Fibroblast of pulmonary artery (primary cell): ENCODE data around the gene UBXN1.
"Not testable (repeated sequence)": the region's sequence is repeated elsewhere in the genome, so short reads cannot be mapped to it uniquely, and the experiment has no call there.

Source experiments
- DNase-seq: peaks from one replicate; pipeline ENCODE4 v3.0.0-alpha.2; 2010; ENCODE audit warnings: low read depth
- H3K4me3 ChIP-seq: replicated peaks from 2 replicates; pipeline ENCODE4 v1.5.1; 2011; ENCODE audit warnings: low read depth, mild to moderate bottlenecking, control low read depth, low read length, moderate library complexity
- TF ChIP-seq, protein P1 (sequence below): IDR thresholded peaks from 2 replicates; pipeline ENCODE4 v1.5.1; 2011; ENCODE audit warnings: mild to moderate bottlenecking, control low read depth, low read length, inconsistent platforms; ENCODE audit errors: missing control alignments

Gene UBXN1

DNA sequence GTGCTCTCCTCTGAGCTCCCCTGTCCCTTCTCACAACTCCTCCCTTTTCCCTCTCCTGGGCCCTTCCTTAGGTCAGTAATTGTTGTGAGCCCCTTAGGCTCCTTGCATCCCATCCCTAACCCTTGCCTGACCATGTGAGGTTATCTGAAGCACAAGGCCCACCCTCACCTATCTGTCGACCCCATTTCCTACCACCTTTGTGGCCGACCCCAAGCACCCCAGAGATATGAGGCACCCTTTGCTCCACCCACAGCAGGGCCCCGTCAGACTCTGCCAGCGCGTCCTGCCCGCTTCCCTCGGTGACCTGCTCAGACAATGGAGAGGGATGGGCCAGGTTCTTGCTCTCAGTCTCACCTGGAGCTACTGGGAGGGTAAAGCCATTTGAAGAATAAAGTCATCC lies 29.9 kb upstream of the UBXN1 start:
- peak overlapping the region; percentile 58 for H3K4me3 ChIP-seq
- no peak for DNase-seq
- TF ChIP-seq, protein P1, sequence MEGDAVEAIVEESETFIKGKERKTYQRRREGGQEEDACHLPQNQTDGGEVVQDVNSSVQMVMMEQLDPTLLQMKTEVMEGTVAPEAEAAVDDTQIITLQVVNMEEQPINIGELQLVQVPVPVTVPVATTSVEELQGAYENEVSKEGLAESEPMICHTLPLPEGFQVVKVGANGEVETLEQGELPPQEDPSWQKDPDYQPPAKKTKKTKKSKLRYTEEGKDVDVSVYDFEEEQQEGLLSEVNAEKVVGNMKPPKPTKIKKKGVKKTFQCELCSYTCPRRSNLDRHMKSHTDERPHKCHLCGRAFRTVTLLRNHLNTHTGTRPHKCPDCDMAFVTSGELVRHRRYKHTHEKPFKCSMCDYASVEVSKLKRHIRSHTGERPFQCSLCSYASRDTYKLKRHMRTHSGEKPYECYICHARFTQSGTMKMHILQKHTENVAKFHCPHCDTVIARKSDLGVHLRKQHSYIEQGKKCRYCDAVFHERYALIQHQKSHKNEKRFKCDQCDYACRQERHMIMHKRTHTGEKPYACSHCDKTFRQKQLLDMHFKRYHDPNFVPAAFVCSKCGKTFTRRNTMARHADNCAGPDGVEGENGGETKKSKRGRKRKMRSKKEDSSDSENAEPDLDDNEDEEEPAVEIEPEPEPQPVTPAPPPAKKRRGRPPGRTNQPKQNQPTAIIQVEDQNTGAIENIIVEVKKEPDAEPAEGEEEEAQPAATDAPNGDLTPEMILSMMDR, result no peak

DNA sequence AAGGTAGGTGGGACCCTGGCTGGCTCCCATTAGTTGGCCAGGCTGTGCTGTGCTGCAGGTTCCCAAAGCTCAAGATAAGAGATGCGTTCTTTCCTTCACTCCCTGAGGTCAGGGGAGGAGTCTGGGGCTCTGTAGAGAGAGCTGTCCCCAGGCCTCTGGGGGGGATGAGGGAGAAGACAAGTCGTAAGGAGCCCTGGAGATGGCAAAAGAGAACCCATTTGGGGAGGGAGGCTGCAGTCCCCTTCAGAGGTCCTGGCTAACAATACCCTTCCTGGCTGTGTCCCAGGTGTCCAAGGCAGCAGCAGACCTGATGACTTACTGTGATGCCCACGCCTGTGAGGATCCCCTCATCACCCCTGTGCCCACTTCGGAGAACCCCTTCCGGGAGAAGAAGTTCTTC lies 29.5 kb upstream of the UBXN1 start:
- H3K4me3 ChIP-seq, result peak overlapping the region; percentile 58
- TF ChIP-seq, protein P1, result no peak
- DNase-seq, result no peak

DNA sequence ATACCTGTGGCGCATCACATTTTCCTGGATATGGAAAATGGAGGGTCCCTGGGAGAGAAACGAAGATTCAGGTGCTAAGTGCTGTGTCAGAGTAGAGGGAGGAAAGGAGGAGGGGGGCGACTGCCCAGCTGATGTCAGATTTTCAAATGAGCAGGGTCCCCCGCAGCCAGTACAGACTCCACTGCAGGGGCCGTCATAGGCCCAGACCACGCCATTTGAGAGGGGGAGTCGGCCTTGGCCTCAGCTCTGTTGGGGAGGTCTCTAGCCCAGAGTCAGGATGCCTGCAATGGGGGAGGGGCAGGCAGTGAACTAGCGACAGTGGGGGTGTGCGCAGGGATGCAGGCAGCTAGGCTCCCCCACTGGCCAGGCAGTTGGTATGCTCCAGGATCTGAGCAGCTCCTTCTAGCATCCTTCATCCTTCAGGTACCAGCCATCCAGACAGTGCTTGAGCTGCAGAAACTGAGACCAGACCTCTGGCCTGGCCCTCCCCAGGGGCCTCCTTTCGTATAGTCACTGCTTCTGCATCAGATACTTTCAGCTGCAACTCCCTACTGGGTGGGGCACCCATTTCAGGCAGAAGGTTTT lies 28.5 kb upstream of the UBXN1 start, which contains the start of the genes BSCL2 and GNG3:
BSCL2 (minus strand) TSS at position 148 of the 585 bp plus-strand sequence. CDS start 229 bp downstream, outside the sequence.
GNG3 (plus strand) TSS at position 400 of the 585 bp plus-strand sequence. CDS start 620 bp downstream, outside the sequence.
- peak within 1 kb of the TSS; percentile 43 for H3K4me3 ChIP-seq
- TF ChIP-seq, protein P1, result no peak
- DNase-seq, result no peak

DNA sequence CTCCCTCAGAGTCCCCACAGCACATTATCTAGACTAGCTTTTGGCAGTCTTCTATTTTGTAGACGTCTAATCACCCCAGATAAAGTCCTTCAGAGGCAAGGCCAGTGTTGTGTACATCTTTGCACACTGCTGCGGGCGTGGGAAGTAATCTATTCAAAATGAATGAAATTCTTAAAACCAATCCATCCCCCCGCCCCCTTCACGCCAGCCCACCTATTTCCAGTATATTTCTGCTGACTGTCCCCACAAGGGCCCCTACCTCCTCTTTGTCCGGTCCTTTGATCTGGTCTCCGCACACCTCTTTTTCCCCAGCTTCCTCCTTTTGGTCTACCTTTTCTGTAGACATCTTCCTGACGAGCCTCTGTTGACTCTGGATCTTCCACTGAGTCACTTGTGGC lies 28.0 kb upstream of the UBXN1 start:
- TF ChIP-seq, protein P1, result no peak
- DNase-seq, result no peak
- H3K4me3 ChIP-seq, result peak overlapping the region; percentile 43

DNA sequence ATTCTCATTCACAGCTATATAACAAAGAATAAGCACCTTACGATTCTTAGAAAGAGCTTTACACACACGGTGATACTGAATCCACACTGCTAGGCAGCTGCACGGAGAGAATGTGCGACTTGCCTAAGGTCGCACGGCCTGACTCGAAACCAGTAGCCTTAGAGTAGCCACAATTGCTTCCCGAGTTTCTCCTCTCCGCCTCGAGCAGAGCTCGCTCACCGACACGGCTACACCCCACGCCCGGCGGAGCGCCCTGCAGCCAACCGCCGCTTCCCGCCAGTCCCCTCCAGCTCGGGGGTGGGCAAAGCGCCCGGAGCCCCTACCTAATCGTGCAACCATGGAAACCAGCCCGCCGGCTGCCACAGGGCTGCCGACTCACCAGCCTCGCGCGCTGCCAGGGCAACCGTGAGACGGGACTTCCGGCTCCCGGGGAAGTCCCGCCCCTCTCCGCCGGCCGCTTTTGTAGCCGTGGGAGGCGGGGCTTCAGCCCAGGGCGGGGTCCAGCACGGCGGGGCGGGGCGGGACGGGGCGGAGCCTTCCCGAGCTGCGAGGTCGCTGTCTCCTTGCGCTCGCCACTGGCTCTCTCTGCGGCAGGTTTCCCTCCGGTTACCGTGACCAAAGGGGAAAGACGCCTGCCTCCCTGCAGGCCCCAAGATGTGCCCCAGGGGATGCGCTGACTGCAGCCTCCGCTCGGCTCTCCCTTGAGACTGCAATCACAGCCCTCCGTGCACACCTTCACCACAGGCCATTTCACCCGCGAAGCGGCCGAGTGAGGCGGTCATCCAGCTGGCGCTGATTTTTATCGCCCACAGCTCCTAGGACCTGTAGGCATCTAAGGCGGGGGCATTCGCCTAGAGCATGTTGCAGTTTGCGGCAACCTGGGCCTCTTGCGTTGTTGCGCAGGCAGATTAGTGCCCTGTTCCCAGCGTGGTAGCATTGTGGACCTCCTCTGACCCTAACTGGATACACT lies 27.3 kb upstream of the UBXN1 start:
- TF ChIP-seq, protein P1, result no peak
- peak; percentile 94 for DNase-seq
- peak overlapping the region; percentile 62 for H3K4me3 ChIP-seq

DNA sequence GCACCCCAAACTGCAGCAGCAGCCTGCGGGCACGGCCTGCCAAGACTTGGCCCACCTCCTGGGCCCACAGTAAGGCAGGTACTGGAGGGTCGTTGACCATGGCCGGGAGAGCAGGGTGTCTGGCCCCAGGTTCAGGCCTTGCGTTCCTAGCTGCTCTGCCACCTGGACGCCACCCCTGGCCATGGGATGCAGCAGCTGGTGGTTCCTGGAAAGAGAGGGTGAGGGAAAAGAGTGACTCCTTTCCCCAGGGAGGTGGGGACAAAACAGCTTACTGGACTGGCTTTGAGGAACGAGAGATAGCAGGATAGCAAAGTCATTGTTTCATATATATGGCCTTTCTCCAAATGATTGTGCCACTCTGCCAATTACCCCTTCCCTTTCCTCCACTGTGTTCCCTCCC lies 26.5 kb upstream of the UBXN1 start:
- DNase-seq, result no peak
- H3K4me3 ChIP-seq, result peak overlapping the region; percentile 62
- TF ChIP-seq, protein P1, result no peak

DNA sequence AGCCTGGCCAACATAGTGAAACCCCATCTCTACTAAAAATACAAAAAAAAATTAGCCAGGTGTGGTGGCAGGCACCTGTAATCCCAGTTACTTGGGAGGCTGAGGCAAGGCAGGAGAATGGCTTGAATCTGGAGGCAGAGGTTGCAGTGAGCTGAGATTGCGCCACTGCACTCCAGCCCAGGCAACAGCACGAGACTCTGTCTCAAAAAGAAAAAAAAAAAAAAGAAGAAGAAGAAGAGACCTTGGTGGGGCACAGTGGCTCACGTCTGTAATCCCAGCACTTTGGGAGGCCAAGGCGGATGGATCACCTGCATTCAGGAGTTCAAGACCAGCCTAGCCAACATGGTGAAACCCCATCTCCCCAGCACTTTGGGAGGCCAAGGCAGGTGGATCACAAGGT lies 25.0 kb upstream of the UBXN1 start:
- not testable (repeated sequence) for DNase-seq, H3K4me3 ChIP-seq
